Measurements from ENCODE around the gene EDC3.

Gene EDC3

GRCh38 chr15:74592222-74592621, 103.6 kb downstream of the EDC3 start:
- peaks cover 65% of the 10 kb centered on the region for H3K36me3 ChIP-seq (ENCODE audit: control insufficient read depth, insufficient read depth, low read length)

GRCh38 chr15:74589826-74590225, 106.0 kb downstream of the EDC3 start:
- Histone ChIP-seq H3K27me3 (replicated peaks; ENCODE audit: control insufficient read depth, insufficient read depth, low read length, poor library complexity, severe bottlenecking) (no peaks in the 10 kb centered on the region), H3K4me1 (ENCODE audit: control insufficient read depth, insufficient read depth, low read length, poor library complexity, severe bottlenecking) (no peaks in the 10 kb centered on the region), H3K27ac (ENCODE audit: insufficient read depth, low read length, poor library complexity, severe bottlenecking) (no peak overlapping the region), H3K4me3 (ENCODE audit: insufficient read depth, low read depth, low read length, poor library complexity, severe bottlenecking) (no peak overlapping the region), H3K36me3 (ENCODE audit: control insufficient read depth, insufficient read depth, low read length) (peaks cover 77% of the 10 kb centered on the region), H3K9me3 (ENCODE audit: control insufficient read depth, low read length) (no peaks in the 10 kb centered on the region)
- DNase-seq: no peak

More at GRCh38 chr15:74592222-74592621, 103.6 kb downstream of the EDC3 start:
- Histone ChIP-seq H3K27me3 (replicated peaks; ENCODE audit: control insufficient read depth, insufficient read depth, low read length, poor library complexity, severe bottlenecking) (no peaks in the 10 kb centered on the region), H3K4me1 (ENCODE audit: control insufficient read depth, insufficient read depth, low read length, poor library complexity, severe bottlenecking) (no peaks in the 10 kb centered on the region), H3K9me3 (ENCODE audit: control insufficient read depth, low read length) (no peaks in the 10 kb centered on the region), H3K27ac (ENCODE audit: insufficient read depth, low read length, poor library complexity, severe bottlenecking) (no peak overlapping the region), H3K4me3 (ENCODE audit: insufficient read depth, low read depth, low read length, poor library complexity, severe bottlenecking) (no peak overlapping the region)
- DNase-seq: no peak

GRCh38 chr15:74585857-74586256, 110.0 kb downstream of the EDC3 start:
- Histone ChIP-seq H3K36me3 (ENCODE audit: control insufficient read depth, insufficient read depth, low read length) (peaks cover 48% of the 10 kb centered on the region), H3K27me3 (replicated peaks; ENCODE audit: control insufficient read depth, insufficient read depth, low read length, poor library complexity, severe bottlenecking) (no peaks in the 10 kb centered on the region)

GRCh38 chr15:74585191-74585590, 110.6 kb downstream of the EDC3 start:
- H3K36me3 ChIP-seq (ENCODE audit: control insufficient read depth, insufficient read depth, low read length): peaks cover 48% of the 10 kb centered on the region
- no peak for DNase-seq
- no peak overlapping the region for H3K27ac ChIP-seq (ENCODE audit: insufficient read depth, low read length, poor library complexity, severe bottlenecking)
- no peak overlapping the region for H3K4me3 ChIP-seq (ENCODE audit: insufficient read depth, low read depth, low read length, poor library complexity, severe bottlenecking)
- H3K27me3 ChIP-seq (replicated peaks; ENCODE audit: control insufficient read depth, insufficient read depth, low read length, poor library complexity, severe bottlenecking): no peaks in the 10 kb centered on the region
- H3K9me3 ChIP-seq (ENCODE audit: control insufficient read depth, low read length): no peaks in the 10 kb centered on the region
- no peaks in the 10 kb centered on the region for H3K4me1 ChIP-seq (ENCODE audit: control insufficient read depth, insufficient read depth, low read length, poor library complexity, severe bottlenecking)

More at GRCh38 chr15:74585857-74586256, 110.0 kb downstream of the EDC3 start:
- Histone ChIP-seq H3K9me3 (ENCODE audit: control insufficient read depth, low read length) (no peaks in the 10 kb centered on the region), H3K4me3 (ENCODE audit: insufficient read depth, low read depth, low read length, poor library complexity, severe bottlenecking) (no peak overlapping the region), H3K27ac (ENCODE audit: insufficient read depth, low read length, poor library complexity, severe bottlenecking) (no peak overlapping the region), H3K4me1 (ENCODE audit: control insufficient read depth, insufficient read depth, low read length, poor library complexity, severe bottlenecking) (no peaks in the 10 kb centered on the region)
- no peak for DNase-seq

GRCh38 chr15:74584779-74585178, 111.0 kb downstream of the EDC3 start:
- H3K36me3 ChIP-seq (ENCODE audit: control insufficient read depth, insufficient read depth, low read length): peaks cover 45% of the 10 kb centered on the region
- H3K4me1 ChIP-seq (ENCODE audit: control insufficient read depth, insufficient read depth, low read length, poor library complexity, severe bottlenecking): no peaks in the 10 kb centered on the region
- H3K9me3 ChIP-seq (ENCODE audit: control insufficient read depth, low read length): no peaks in the 10 kb centered on the region
- no peaks in the 10 kb centered on the region for H3K27me3 ChIP-seq (replicated peaks; ENCODE audit: control insufficient read depth, insufficient read depth, low read length, poor library complexity, severe bottlenecking)
- H3K4me3 ChIP-seq (ENCODE audit: insufficient read depth, low read depth, low read length, poor library complexity, severe bottlenecking): no peak overlapping the region
- no peak overlapping the region for H3K27ac ChIP-seq (ENCODE audit: insufficient read depth, low read length, poor library complexity, severe bottlenecking)
- DNase-seq: no peak

- H3K4me3 ChIP-seq (ENCODE audit: insufficient read depth, low read depth, low read length, poor library complexity, severe bottlenecking): no peak overlapping the region
- peaks cover 41% of the 10 kb centered on the region for H3K36me3 ChIP-seq (ENCODE audit: control insufficient read depth, insufficient read depth, low read length)
Measured at GRCh38 chr15:74584204-74584603, 111.6 kb downstream of the EDC3 start.

More at GRCh38 chr15:74584204-74584603, 111.6 kb downstream of the EDC3 start:
- Histone ChIP-seq H3K4me1 (ENCODE audit: control insufficient read depth, insufficient read depth, low read length, poor library complexity, severe bottlenecking) (no peaks in the 10 kb centered on the region), H3K27ac (ENCODE audit: insufficient read depth, low read length, poor library complexity, severe bottlenecking) (no peak overlapping the region), H3K27me3 (replicated peaks; ENCODE audit: control insufficient read depth, insufficient read depth, low read length, poor library complexity, severe bottlenecking) (no peaks in the 10 kb centered on the region), H3K9me3 (ENCODE audit: control insufficient read depth, low read length) (no peaks in the 10 kb centered on the region)
- DNase-seq: no peak
